Activated CD4-positive, alpha-beta T cell treated with anti-CD3 and anti-CD28 coated beads, Interleukin-2, amount 10 ng/mL, durations not matched to agents 24 days and 14 days (primary cell): Measurements from ENCODE around the gene SWI5. TPM values are rescaled to one million over a fixed set of nuclear protein-coding genes. Genes with fewer than 3 reads are reported as not detected.
"Not testable (repeated sequence)": the region's sequence is repeated elsewhere in the genome, so short reads cannot be mapped to it uniquely, and the experiment has no call there.

Experiments
- DNase-seq: peaks from one replicate; pipeline ENCODE4 v3.0.0; 2022
- H3K27ac Mint-ChIP-seq: one replicate; pipeline ENCODE4 v1.8.0; 2022; ENCODE audit warnings: mild to moderate bottlenecking, mixed read lengths
- H3K27me3 Mint-ChIP-seq: one replicate; pipeline ENCODE4 v1.8.0; 2022; ENCODE audit warnings: mixed read lengths
- H3K36me3 Mint-ChIP-seq: one replicate; pipeline ENCODE4 v1.8.0; 2022; ENCODE audit warnings: low read depth, mild to moderate bottlenecking, mixed read lengths
- H3K4me1 Mint-ChIP-seq: one replicate; pipeline ENCODE4 v1.8.0; 2021; ENCODE audit warnings: mixed read lengths
- H3K4me3 Mint-ChIP-seq: one replicate; pipeline ENCODE4 v1.8.0; 2022; ENCODE audit warnings: mild to moderate bottlenecking, moderate library complexity, mixed read lengths
- H3K9me3 Mint-ChIP-seq: one replicate; pipeline ENCODE4 v1.8.0; 2021; ENCODE audit warnings: mixed read lengths
- intact Hi-C: fragments of 100-400 bp; cut with micrococcal nuclease; formaldehyde crosslinking; loops from one replicate; pipeline ENCODE4 v1.15.1; 2023
- total RNA-seq: library from RNA; stranded (reverse); gene quantifications from 2 replicates; pipeline ENCODE4 v1.2.3, GENCODE V29; 2022

SWI5 gene
- total RNA-seq, 1 donor from 2014 or later: 13.6 TPM

DNA sequence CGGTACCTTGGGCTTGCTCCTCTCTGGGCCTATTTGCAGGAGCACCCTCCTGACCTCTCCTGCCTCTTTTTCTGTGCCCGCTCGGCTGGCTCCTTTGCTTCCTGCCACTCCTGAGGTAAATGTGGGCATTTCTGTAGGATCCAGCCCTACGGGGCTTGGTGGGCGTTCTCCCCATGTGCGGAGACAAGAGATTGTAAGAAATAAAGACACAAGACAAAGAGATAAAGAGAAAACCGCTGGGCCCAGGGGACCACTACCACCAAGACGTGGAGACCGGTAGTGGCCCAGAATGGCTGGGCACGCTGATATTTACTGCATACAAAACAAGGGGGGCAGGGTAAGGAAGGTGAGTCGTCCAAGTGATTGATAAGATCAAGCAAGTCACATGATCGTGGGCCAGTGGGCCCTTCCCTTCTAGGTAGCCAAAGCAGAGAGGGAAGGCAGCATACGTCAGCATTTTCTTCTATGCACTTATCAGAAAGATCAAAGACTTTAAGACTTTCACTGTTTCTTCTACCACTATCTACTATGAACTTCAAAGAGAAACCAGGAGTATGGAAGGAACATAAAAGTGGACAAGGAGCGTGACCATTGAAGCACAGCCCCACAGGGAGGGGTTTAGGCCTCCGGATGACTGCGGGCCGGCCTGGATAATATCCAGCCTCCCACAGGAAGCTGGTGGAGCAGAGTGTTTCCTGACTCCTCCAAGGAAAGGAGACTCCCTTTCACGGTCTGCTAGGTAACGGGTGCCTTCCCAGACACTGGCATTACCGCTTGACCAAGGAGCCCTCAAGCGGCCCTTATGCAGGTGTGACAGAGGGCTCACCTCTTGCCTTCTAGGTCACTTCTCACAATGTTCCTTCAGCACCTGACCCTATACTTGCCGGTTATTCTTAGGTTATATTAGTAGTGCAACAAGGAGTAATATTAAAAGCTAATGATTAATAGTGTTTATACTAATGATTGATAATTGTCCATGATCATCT lies 3.3 kb downstream of the SWI5 start:
- Mint-ChIP-seq H3K36me3 (peaks cover 15% of the 10 kb centered on the region), H3K4me1 (peaks cover 29% of the 10 kb centered on the region)
- H3K4me3 Mint-ChIP-seq, intact Hi-C loops, DNase-seq, H3K27me3 Mint-ChIP-seq, H3K27ac Mint-ChIP-seq, H3K9me3 Mint-ChIP-seq: not testable (repeated sequence)

DNA sequence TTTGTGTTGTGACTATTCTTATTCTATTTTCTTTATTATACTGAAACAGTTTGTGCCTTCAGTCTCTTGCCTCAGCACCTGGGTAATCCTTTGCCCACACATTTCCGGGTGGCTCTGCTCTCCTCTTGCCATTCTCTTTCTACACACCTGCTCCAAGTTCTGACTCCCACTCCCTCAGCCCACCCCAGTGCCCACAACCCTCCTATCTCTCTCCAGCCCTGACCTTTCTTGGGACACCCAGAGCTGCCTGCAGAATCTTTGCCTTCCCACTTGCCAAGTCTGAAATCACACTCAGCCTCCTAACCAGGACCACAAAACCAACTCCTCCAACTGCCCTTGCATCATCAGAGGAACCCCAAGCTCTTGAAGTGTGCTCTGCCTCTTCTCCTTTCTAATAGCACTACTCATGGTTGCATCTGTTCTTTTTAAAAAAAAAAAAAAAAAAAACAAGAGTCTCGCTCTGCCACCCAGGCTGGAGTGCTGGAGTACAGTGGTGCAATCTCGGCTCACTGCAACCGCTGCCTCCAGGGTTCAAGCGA lies 4.1 kb downstream of the SWI5 start:
- H3K4me1 Mint-ChIP-seq: peaks cover 24% of the 10 kb centered on the region
- no peak overlapping the region for H3K4me3 Mint-ChIP-seq
- intact Hi-C loops: no loop called here
- no peak for DNase-seq
- H3K36me3 Mint-ChIP-seq: peaks cover 15% of the 10 kb centered on the region
- H3K27me3 Mint-ChIP-seq: peaks cover 2% of the 10 kb centered on the region
- H3K27ac Mint-ChIP-seq: no peak overlapping the region
- H3K9me3 Mint-ChIP-seq: no peaks in the 10 kb centered on the region

DNA sequence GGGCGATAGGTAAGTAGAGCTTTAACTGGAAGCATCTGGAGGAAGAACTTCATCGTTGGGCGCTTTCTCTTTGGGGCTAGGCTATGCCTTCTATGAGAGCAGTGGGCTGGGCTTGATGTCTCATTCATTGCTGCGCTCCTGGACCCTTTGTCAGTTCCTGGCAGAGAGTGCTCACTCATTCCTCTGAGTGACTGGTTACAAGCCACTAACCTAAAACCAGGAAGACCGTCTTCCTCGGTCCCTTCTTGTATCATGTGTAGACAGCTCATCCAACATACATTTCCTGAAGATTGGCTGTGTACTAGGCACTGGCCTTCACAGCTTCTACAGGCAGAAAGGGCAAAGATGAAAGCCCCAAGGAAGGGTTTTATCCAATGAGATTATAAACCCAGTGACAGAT lies 6.4 kb downstream of the SWI5 start:
- DNase-seq: no peak
- no peaks in the 10 kb centered on the region for H3K27me3 Mint-ChIP-seq
- H3K36me3 Mint-ChIP-seq: peaks cover 6% of the 10 kb centered on the region
- H3K4me3 Mint-ChIP-seq: no peak overlapping the region
- intact Hi-C loops: no loop called here
- H3K27ac Mint-ChIP-seq: no peak overlapping the region
- H3K9me3 Mint-ChIP-seq: no peaks in the 10 kb centered on the region
- H3K4me1 Mint-ChIP-seq: peaks cover 9% of the 10 kb centered on the region

DNA sequence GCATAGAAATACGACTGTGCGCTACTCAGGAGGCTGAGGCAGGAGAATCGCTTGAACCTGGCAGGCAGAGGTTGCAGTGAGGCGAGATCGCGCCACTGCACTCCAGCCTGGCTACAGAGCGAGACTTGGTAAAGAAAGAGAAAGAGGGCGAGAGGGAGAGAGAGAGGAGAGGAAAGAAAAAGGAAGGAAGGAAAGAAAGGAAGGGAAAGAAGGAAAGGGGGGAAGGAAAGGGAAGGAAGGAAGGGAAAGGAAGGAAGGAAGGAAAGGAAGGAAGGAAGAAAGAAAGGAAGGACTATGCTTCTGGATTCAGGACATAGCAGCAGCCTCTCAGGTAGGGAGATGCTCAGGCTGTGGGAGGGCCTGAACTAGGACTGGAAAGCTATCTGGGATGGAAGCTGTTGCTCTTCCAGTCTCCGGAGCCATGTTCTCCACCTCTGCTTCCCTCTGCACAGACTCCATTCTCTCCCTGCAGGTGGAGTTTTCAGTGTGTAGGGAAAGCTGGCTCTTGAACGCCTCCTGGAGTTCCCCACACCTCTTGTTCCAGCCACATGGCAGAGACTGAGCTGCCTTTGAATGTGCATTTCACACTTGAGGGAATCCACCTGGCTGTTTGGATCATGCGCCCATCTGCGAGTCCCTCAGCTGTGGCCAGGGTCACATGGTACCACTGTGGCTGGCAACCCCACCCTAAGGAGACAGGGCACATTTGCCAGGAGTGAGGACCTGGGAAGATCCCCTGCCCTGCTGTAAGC lies 9.1 kb downstream of the SWI5 start:
- H3K27me3 Mint-ChIP-seq: no peaks in the 10 kb centered on the region
- H3K4me3 Mint-ChIP-seq: no peak overlapping the region
- no peak for DNase-seq
- H3K36me3 Mint-ChIP-seq: peaks cover 2% of the 10 kb centered on the region
- intact Hi-C loops: no loop called here
- peaks cover under 1% of the 10 kb centered on the region for H3K4me1 Mint-ChIP-seq
- no peaks in the 10 kb centered on the region for H3K9me3 Mint-ChIP-seq
- no peak overlapping the region for H3K27ac Mint-ChIP-seq

DNA sequence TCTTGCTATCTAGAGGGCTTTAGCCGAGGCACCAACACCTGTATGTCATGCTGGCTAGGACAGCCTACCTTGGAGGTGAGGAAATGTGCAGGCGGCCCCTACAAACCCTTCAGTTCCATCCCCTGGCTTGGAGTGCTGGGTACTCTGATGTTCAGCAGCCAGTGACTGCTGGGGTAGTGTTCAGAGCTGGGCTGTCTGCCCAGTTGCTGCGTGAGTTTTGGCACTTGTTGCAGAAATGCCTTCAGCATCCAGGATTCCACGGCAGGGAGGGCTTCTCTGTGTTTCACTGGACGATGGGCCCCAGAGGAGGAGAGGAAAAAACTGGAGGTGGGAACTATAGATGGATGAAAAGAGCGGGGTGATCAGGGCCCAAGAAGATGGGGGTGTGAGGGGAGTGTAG lies 10.4 kb downstream of the SWI5 start:
- no peaks in the 10 kb centered on the region for H3K4me1 Mint-ChIP-seq
- intact Hi-C loops: no loop called here
- H3K4me3 Mint-ChIP-seq: no peak overlapping the region
- no peaks in the 10 kb centered on the region for H3K9me3 Mint-ChIP-seq
- H3K27ac Mint-ChIP-seq: no peak overlapping the region
- peaks cover 2% of the 10 kb centered on the region for H3K36me3 Mint-ChIP-seq
- no peaks in the 10 kb centered on the region for H3K27me3 Mint-ChIP-seq
- no peak for DNase-seq

DNA sequence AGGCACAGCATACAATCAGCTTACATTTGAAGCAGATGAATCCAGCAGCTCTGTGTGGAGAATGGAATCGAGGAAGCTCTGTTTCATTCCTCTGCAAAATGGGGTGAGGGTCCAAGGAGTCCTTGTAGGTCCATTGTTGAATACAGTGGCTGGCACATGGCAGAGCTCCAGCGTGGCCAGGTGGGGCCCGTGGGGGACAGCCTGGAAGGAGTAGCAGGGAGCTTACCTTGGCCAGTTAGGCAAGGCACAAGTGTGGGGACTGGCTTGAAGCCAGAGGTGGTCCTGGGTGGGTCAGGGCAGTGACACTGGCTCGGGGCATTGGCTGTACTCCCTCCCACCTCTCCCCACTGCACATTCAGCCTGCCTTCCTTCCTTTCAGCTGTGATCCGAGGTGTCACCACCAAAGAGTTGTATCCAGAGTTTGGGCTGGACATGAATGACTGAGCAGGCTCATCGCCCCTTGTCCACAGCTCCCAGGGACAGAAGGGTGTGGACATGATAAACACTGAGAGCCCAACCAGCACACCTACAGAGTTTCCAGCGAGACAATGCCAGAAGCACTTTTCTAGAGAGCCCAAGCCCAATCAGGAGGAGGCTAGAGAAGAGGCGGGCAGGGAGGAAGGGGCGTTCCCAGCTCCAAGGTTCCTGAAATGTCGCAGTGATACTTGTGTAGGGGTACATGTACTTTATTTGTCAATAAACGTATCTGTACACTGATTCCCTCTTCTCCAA lies 12.4 kb downstream of the SWI5 start:
- Mint-ChIP-seq H3K9me3 (no peaks in the 10 kb centered on the region), H3K27me3 (no peaks in the 10 kb centered on the region), H3K4me3 (no peak overlapping the region), H3K27ac (no peak overlapping the region), H3K36me3 (peaks cover 2% of the 10 kb centered on the region), H3K4me1 (no peaks in the 10 kb centered on the region)
- DNase-seq: no peak
- intact Hi-C loops: no loop called here

DNA sequence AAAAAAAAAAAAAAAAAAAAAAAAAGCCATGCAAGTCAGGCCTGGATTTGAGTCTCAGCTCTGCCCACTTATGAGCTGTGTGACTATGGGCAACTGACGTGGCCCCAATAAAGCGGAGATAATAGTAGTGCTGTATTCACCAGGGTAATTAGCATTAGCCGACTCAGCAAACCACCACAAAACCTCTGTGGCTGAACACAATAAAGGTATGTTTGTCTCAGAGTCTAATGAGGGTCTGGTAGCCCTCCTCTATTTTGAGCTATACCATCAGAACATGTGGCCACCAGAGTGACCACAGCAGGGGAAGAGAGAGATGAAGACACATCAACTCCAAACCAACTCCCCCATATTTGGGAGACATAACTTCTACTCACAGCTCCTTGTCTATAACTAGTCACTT lies 15.9 kb downstream of the SWI5 start:
- Mint-ChIP-seq H3K4me3 (no peak overlapping the region), H3K4me1 (no peaks in the 10 kb centered on the region), H3K27ac (no peak overlapping the region), H3K36me3 (no peaks in the 10 kb centered on the region), H3K9me3 (no peaks in the 10 kb centered on the region), H3K27me3 (no peaks in the 10 kb centered on the region)
- no peak for DNase-seq
- intact Hi-C loops: no loop called here

DNA sequence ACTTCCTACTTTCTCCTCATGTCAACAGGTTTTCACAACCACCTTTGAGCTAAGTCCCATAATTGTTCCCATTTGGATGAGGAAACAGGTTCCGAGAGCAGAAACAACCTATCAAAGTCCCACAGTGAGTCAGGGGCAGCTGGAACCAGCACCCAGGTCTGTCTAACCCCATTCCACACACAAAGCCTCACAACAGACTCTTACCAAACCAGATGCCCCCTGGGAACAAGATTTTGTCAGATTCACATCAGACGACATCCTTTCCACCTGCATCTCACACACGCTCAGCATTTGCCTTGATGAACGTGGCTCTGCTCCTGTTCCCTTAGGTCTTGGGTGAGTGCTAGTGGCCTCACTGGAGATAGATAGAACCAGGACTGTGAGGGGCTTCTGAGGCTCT lies 17.0 kb downstream of the SWI5 start:
- DNase-seq: no peak
- no peaks in the 10 kb centered on the region for H3K9me3 Mint-ChIP-seq
- H3K27ac Mint-ChIP-seq: no peak overlapping the region
- no peaks in the 10 kb centered on the region for H3K4me1 Mint-ChIP-seq
- intact Hi-C loops: no loop called here
- H3K36me3 Mint-ChIP-seq: no peaks in the 10 kb centered on the region
- H3K4me3 Mint-ChIP-seq: no peak overlapping the region
- H3K27me3 Mint-ChIP-seq: no peaks in the 10 kb centered on the region

DNA sequence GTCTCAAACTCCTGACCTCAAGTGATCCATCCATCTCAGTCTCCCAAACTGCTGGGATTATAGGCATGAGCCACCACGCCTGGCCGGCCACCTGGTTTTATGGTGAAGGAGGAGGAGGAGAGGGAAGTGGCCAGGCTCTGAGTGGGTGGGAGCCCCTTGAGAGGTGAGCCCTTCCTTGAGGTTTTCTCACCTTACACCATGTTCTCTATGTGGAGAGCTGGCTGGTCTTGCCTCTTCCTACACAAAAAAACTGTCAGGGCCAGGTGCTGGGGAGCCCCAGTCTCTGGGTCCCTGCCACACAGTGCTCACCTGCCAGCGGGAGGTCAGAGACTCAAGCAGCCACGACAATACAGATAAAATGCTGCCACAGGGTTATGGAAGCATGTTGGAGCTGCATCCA lies 18.1 kb downstream of the SWI5 start:
- no peaks in the 10 kb centered on the region for H3K4me1 Mint-ChIP-seq
- intact Hi-C loops: loop anchor here (2.0 kb wide), 1 partner anchor 119 kb away; no protein-coding TSS in a partner anchor

DNA sequence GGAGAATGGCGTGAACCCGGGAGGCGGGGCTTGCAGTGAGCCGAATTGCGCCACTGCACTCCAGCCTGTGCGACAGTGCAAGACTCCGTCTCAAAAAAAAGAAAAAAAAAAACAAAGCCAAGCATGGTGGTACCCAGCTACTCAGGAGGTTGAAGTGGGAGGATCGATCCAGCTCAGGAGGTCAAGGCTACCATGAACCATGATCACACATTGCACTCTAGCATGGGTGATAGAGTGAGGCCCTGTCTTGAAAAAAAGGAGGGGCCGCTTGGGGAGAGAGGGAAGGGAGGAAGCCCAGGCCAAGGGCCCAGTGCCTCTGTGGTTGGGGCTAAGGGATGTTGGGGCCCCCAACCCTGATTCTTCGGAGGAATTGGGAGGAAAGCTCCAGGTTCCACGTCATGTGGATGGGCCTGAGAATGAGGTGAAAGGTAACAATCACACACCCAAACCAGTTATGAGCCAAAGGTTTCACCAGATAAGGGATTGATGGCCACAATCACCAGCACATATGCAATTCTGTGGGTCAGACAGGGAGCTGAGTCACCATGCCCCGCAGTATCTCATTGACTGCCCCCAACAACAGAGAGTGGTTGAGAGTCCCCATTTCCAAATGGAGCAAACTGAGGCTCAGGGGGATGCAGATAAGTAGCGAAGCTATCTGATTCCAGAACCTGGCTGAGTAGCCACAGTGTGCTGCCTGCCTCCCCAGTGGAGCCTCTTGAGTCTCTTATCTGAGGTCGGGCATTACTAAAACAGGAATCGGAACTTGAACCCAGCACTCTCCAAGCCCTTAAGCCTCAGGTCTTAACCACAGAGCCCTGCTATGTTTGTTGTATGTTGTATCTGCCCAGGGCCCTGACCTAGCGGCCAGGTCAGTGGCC lies 20.5 kb downstream of the SWI5 start:
- DNase-seq: no peak
- no peak overlapping the region for H3K27ac Mint-ChIP-seq
- intact Hi-C loops: no loop called here
- H3K4me3 Mint-ChIP-seq: no peak overlapping the region
- H3K9me3 Mint-ChIP-seq: no peaks in the 10 kb centered on the region
- H3K27me3 Mint-ChIP-seq: no peaks in the 10 kb centered on the region
- H3K36me3 Mint-ChIP-seq: no peaks in the 10 kb centered on the region
- H3K4me1 Mint-ChIP-seq: no peaks in the 10 kb centered on the region

More for the DNA sequence above, 18.1 kb downstream of the SWI5 start:
- H3K36me3 Mint-ChIP-seq: no peaks in the 10 kb centered on the region
- H3K4me3 Mint-ChIP-seq: no peak overlapping the region
- no peak overlapping the region for H3K27ac Mint-ChIP-seq
- DNase-seq: no peak
- no peaks in the 10 kb centered on the region for H3K27me3 Mint-ChIP-seq
- no peaks in the 10 kb centered on the region for H3K9me3 Mint-ChIP-seq

DNA sequence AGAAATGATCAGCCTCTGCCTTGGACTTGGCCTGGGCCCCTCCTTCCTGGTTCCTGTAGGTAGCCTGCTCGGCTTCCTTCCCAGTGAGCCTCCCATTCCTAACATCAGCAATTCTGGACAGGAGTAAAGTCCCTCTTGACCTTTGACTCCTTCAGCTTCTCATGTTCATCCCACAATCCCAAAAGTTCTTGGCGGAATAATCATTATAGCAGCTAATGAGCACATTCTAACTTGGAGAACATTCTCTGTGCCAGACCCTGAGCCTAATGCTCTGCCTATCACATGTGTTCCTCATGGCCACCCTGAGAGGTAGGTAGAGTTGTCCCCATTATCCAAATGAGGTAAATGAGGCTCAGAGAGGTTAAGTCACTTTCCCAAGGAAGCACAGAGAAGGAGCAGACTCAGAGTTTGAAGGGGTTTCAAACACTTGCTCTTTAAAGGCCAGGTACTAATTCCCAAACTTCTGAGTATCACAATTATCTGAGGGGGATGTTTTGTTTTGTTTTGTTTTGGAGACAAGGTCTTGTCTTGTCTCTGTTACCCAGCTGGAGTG lies 21.2 kb downstream of the SWI5 start:
- Mint-ChIP-seq H3K4me1 (no peaks in the 10 kb centered on the region), H3K27me3 (no peaks in the 10 kb centered on the region), H3K4me3 (no peak overlapping the region), H3K27ac (no peak overlapping the region), H3K36me3 (no peaks in the 10 kb centered on the region), H3K9me3 (no peaks in the 10 kb centered on the region)
- intact Hi-C loops: no loop called here
- no peak for DNase-seq

DNA sequence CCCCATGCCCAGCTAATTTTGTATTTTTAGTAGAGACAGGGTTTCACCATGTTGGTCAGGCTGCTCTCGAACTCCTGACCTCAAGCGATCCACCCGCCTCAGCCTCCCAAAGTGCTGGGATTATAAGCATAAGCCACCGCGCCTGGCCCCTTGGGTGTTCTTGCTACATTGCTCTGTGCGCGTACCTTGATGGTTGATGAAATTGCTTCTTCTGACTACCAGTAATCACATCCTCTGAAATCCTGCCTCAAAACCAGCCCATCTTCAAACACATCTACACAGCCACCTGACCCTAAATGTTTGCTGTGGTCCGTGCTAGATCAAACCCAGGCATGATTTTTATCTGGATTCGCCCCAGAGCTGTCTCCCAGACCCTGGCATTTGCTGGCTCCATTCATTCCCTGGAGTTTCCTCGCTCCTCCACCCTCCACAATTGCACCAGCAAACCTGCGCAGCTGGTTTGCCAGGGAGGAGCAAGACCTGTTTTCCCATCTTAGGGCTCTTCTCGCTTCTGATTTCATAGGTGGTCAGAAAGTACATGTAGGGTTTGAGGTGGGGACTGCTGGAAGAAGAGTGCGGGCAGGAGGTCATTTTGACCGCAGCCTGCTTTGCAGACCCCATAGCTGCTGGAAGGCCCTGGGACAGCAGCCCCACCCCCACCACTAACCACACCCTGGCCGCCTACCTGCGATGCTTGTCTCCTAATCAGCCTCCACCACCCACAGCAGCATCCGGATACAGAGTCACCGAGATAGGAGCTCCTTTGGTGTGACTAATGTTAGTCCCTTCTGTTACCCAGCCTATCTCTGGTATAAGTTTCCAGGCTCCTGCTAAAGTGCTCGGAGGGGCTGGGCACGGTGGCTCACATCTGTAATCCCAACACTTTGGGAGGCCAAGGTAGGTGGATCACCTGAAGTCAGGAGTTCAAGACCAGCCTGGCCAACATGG lies 22.7 kb downstream of the SWI5 start:
- H3K36me3 Mint-ChIP-seq: no peaks in the 10 kb centered on the region
- H3K27ac Mint-ChIP-seq: no peak overlapping the region
- intact Hi-C loops: no loop called here
- DNase-seq: no peak
- H3K4me3 Mint-ChIP-seq: no peak overlapping the region
- H3K27me3 Mint-ChIP-seq: no peaks in the 10 kb centered on the region
- no peaks in the 10 kb centered on the region for H3K9me3 Mint-ChIP-seq
- no peaks in the 10 kb centered on the region for H3K4me1 Mint-ChIP-seq
